CD4-positive, alpha-beta T cell treated with Interleukin-6 for 4 hours (primary cell): ENCODE data around the gene FAM228B.
"Not testable (repeated sequence)": the region's sequence is repeated elsewhere in the genome, so short reads cannot be mapped to it uniquely, and the experiment has no call there.

Experiments used
- DNase-seq: peaks from one replicate; pipeline ENCODE4 v3.0.0-alpha.2; 2020; ENCODE audit warnings: mixed read lengths

The FAM228B gene

DNA sequence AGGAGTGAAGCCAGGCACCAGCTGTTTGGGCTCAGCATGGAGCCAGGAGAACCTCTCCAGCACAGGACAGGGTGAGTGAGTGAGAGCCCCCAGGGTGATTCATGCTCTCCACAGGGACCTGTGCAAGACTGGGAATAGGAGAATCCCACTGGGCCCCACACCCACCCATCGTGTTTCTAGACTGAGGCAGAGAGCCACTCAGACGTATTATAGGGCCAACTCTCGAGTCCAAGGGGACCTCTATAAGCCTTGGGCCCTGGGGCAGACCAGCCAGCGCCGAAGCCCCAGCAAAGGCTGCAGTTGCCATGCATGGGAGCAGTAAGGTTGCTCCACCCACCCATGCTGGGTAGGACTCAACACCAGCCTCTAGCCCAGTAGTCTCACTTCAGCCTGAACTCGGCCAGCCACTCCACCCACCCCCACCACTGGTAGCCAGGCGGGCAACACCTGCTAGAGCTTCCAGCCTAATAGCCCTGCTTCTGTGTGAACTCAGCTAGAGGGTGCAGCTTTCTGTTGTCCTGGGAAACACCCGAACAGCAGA is 19.1 kb upstream of the FAM228B start:
- DNase-seq = no peak

DNA sequence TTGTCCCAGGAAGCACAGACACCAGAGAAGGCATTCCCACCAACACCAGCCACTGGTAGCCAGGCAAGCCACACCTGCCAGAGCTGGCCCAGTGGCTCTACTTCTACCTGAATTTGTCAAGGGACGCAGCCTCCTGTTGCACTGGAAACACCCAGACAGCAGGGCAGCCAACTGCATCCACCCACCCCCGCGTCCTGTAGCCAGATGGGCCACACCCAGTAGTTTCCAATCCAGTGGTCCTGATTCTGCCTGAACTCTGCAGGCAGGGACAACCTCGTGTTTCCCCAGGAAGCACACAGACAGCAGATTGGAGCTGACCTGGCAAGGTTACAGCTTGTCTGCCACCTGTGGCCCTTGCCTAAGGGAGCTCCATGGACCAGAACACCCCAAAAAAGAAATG is 18.4 kb upstream of the FAM228B start:
- no peak for DNase-seq

DNA sequence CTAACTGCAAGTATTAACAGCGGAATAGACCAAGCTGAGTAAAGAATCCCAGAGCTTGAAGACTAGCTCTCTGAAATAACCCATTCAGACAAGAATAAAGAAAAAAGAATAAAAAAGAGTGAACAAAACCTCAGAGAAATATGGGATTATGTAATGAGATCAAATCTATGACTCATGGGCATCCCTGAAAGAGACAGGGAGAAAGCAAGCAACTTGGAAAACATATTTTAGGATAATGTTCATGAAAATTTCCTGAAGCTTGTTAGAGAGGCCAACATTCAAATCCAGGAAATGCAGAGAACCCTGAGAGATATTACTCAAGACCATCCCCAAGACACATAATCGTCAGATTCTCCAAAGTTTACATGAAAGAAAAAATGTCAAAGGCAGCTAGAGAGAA is 17.5 kb upstream of the FAM228B start:
- no peak for DNase-seq

DNA sequence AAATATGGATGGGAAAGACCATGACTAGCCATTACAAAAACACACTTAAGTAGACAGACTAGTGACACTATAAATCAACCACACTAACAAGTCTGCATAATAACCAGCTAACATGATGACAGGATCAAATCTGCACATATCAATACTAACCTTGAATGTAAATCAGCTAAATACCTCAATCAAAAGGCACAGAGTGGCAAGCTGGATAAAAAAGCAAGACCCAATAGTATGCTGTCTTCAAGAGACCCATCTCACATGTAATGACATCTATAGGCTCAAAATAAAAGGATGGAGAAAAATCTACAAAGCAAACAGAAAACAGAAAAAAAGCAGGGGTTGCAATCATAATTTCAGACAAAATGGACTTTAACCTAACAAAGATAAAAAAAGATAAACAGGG is 16.5 kb upstream of the FAM228B start:
- DNase-seq = no peak

DNA sequence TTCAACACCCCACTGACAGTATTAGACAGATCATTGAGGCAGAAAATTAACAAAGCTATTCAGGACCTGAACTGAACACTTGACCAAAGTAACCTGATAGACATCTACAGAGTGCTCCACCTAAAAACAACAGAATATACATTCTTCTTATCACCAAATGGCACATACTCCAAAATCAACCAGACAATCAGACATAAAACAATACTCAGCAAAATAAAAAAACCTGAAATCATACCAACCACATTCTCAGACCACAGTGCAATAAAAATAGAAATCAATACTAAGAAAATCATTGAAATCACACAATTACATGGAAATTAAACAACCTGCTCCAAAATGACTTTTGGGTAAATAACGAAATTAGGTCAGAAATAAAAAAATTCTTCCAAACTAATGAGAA is 15.9 kb upstream of the FAM228B start:
- DNase-seq = no peak

DNA sequence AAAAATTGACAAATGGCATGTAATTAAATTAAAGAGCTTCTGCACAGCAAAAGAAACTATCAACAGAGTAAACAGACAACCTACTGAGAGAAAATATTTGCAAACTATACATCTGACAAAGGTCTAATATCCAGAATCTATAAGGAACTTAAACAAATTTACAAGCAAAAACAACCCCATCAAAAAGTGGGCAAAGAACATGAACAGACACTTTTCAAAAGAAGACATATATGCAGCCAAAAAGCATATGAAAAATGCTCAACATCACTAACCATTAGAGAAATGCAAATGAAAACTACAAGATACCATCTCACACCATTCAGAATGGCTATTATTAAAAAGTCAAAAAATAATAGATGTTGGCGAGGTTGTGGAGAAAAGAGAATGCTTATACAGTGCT is 13.8 kb upstream of the FAM228B start:
- DNase-seq = not testable (repeated sequence)

DNA sequence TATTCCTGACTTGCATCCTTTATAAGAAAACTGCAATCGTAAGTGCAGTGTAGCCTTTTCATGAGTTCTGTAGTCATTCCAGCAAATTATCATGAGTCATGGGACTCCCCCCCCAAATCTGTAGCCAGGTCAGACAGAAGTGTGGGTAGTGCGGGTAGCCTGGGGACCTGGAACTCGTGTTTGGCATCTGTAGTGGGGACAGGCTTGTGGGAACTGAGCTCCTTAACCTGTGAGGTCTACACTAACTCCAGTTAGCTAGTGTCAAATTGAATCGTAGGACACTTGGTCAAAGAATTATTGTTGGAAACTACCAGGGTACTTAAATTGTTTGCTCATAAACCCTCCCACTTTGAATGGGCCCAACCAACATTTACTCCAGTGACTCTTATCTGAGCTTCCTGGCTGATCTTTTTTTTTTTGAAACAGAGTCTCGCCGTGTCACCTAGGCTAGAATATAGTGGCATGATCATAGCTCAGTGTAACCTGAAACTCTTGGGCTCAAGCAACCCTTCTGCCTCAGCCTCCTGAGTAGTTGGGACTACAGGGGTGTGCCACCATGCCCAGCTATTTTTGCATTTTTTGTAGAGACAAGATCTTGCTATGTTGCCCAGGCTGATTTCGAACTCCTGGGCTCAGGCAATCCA is 12.5 kb upstream of the FAM228B start:
- no peak for DNase-seq

DNA sequence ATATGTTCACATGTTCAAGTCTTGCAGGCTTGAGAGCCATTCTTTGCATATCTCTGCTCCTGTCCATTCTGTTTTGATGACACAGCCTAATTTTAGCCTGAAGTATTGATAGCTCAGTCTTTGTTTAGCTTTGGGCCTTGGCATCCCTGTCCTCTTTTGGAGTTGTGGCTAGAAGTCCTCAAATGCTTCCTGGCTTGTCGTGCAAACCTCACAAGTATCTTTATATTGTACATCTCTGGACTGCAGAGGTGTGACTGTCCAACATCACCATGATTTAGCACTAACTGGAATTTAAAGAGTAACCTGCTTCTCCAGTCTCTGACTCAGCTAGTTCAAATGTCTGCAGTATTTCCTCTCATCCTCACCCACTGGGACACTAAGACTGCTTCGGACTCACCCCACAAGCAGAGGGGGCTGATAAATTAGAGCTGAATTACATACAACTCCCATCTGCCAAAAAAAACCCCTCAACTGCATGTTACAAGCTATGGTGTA is 11.8 kb upstream of the FAM228B start:
- no peak for DNase-seq

DNA sequence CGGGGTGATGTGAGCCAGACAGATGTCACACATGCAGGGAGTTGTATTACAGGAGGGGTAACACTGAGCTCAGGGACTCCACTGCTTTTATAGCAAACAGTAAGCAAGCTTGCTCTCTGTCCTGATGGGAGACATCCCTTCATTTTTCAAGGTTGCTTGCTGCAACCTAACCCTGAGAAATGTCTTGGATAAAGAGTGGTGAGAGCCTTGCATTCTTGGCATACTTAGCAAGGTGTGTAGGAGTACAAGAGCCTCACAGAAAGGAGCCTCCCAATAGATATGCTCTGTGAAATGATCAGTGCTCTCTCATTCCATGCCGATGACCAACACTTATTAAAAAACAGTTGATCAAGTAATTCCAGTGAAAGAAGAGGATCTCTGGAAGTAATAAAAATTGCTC is 8.2 kb upstream of the FAM228B start:
- no peak for DNase-seq

DNA sequence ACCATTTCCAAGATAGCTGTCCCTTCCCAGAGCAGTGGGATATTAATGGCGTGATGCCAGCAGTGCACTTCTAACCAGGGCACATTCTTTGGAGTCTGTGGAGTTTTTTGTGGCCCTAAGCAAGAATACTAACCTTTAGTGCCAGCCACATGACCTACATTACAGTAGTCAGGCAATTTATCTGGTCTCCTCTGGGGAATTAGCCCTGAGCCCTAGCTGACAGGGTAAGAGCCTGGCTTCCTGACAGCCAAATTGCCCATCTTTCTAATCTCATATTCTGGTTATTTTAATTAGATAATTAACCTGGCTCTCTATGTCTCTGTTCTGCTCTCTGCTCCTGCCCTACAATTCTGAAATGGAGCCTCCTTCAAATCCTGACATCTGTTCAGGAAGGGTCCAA is 5.4 kb upstream of the FAM228B start:
- DNase-seq = no peak

DNA sequence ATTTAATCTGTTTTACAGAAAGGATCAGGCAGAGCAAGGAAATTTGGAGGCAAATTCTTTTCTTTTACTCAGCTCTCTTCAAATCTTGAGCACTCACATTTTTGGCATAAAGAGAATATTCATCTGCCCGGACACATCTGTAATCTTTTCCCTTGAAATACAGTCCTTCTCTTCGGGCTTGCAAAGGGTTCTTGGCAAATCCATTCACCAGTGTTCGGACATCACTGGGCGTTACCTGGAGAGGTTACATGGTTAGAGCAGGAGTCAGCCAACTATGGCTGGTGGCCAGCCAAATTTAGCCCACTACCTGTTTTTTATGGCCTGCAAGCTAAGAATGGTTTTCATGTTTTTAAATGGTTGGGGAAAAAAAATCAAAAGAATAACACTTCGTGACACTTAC is 2.2 kb upstream of the FAM228B start:
- no peak for DNase-seq

DNA sequence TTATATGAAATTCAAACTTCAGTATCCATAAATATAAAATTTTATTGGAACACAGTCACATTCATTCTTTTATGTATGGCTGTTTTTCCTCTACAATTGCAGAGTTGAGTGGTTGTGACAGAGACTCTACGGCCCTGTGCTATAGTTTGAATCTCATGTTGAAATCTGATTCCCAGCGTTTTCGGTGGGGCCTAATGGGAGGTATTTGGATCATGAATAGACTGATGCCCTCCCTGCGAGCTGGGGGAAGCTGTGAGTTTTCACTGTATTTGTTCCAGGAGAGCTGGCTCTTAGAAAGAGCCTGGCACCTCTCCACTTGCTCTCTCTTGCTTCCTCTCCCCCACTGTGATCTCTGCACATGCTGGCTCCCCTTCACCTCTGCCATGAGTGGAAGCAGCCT is 1.8 kb upstream of the FAM228B start:
- DNase-seq = no peak

DNA sequence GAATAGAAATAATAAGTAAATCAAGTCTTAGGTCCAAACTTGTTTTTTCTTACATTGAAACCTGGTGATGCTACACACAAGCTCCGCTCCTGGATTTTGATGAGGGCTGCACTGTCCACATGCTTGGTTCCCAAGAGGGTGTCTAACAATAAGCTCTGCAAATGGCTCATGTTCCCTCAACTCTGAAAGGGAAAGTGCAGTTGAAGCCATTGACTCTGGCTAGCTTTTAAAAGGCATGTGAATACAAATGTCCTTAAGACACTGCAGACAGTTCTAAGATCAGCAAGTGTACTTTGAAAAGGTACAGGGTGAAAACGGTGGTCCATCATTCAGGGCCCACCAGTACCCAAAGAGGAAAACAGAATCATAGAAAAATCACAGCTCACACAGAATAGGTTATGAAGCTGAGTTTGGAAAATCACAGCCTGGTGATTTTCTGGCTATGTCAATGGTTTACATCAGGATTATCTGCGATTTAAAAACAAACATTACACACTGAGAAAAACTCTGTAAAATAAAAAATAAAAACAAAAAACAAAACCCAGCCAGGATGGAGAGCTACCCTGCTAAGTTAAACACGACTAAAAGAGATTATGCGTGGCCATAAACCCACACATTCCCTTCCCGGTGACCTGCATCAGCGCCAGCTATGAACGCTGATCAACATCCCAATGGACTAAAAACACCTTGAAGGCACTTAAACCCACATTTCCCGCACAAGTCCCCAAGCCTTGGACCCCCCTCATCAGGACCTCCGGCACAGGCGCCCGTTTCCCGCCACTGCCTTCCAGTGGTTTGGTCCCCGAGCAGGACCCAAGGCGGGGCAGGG is 689 bp upstream of the FAM228B start:
- no peak for DNase-seq

DNA sequence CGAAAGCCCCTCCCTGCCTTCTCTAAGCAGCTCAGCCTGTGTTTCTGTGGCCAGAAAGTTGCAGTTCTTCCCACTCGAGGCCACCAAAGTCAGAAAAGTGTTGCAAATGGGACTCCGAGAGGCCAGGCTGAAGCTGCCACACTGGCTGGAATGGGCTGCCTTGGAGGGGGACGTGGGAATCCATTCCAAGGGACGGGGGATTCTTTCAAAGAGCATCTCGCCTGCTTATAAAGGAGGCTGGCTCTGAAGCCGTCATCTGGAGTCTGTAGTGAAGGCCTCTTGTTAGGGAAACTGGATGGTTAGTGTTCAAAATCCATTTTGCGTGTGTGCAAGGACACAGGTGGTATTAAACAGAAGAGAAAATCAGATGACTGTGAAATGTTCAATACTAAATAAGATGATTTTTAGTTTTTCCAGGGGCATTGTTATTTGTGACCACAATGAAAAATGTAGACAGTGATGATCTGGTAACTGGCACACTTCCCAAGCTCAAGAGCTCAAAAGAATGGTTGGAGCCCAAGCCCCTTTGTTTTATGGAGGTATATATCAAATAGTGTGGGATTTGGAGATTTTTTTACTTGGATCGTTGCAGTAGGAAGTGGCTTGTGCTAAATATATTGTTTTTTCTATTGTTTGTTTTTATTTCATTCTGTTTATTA is 782 bp downstream of the FAM228B start:
- no peak for DNase-seq

DNA sequence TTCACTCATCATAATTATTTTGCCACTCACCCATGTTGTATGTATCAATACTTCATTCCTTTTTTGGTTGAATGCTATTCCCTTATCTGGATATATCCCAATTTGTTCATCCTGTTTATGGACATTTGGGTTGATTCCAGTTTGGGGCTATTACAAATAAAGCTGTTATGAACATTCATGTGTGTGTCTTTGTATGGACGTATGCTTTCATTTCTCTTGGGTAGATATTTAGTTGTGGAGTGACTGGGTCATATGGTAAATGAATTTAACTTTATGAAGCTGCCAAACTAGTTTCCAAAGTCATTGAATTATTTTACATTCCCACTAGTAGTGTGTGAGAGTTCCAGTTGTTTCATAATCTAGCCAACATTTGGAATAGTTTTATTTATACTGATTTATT is 2.7 kb downstream of the FAM228B start:
- no peak for DNase-seq

DNA sequence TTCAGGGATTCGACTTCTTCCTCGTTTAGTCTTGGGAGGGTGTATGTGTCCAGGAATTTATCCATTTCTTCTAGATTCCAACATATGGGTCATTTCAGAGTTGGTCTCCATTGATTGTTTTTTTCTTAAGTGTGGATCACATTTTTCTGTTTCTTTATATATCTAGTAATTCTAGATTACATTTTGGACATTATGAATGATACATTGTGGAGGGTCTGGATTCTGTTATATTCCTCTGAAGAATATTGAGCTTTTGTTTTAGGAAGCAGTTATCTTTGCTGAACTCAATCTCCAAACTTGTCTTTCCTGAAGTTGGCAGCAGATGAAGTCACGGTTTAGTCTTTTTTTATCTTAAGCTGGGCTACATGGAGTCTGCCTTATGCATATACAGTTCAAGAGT is 9.3 kb downstream of the FAM228B start:
- DNase-seq = no peak

DNA sequence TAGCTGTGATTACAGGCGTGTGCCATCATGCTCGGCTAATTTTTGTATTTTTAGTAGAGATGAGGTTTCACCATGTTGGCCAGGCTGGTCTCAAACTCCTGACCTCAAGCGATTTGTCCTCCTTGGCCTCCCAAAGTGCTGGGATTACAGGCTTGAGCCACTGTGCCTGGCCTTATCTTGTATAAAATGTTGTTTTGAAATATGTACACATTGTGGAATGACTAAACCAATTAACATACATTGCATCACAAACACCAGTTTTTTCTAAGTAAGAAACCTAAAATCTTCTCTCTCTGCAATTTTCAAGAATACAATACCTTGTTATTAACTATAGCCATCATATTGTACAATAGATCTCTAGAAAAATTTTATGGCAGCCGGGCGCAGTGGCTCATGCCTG is 17.0 kb downstream of the FAM228B start:
- not testable (repeated sequence) for DNase-seq

DNA sequence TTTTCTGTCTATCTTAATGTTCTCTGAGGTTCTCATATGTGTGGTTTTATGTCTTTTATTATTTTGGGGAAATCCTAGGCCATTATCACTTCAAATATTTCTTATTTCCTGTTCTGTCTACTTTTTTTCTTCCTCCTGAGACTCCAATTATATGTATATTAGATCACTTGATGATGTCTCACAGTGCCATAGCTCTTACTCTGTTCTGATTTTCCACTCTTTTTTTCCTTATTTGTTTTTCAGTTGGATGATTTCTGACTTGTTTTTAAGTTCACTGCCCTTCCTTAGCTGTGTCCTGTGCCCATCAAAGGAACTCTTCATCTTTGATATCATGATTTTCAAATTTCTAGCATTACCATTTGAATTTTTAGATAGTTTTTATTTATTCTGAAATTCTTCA is 24.1 kb downstream of the FAM228B start:
- no peak for DNase-seq

DNA sequence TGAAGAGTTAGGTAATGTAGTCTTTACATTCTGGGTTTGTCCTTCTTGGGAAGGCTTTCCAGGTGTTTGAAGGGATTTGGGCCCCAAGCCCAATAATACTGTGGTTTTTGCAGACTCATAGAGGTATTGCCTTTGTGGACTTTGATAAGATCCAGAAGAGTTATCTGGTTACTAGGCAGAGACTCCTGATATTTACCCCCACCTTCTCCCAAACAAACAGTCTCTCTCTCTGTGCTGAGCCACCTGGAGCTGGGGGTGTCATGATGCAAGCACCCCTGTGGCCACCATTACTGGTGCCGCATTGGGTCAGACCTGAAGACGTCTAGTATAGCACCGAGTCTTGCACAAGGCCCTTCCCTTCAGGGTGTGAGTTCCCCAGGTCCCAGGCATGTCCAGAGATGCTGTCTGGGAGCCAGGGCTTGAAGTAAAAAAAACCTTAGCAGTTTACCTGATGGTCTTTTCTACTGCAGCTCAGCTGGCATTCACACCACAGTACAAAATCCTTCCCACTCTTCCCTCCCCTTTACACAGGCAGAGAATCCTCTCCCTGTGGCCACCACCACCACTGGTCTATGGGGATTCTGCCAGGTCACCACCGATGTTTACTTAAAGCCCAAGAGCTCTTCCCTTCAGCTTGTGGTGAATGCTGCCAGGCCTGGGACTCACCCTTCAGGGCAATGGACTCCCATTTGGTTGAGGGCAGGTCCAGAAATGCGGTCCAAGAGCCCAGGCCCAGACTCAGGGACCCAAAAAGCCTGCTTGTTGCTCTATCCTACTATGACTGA is 29.3 kb downstream of the FAM228B start:
- DNase-seq = no peak

DNA sequence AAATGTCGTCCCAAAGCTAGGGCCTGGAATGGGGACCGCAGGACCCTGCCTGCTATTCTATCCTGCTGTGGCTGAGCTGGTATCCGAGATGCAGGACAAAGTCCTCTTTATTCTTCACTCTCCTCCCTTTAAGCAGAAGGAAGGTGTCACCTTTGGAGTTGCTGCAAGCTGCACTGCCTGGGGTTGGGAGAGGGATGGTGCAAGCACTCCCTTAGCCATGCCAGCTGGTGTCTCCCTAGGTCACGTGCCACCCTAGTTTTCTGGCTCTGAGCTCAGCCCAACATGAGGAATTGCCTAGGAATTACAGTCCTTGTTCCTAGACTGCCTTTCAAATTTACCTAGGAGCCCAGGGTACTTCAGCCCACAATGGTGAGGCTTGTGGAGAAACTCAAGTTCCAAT is 30.2 kb downstream of the FAM228B start:
- DNase-seq = no peak

DNA sequence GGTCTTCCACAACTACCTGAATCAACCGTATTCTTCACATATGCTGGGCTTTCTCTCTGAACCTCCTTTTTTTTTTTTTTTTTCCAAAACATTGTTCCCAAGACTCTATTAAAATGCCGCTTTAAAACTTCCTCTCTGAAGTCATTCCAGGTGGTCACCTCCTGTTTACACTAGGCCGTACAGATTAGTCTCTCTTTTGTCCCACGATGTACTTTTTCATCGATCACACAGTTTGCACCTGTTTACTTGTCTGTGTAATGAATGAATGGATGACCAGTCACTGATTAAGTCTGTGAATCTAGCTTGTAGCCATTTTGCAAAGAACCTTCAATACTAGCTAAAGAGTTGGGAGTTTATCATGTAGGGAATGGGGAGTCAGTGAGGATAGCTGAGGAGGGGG is 34.9 kb downstream of the FAM228B start:
- no peak for DNase-seq

DNA sequence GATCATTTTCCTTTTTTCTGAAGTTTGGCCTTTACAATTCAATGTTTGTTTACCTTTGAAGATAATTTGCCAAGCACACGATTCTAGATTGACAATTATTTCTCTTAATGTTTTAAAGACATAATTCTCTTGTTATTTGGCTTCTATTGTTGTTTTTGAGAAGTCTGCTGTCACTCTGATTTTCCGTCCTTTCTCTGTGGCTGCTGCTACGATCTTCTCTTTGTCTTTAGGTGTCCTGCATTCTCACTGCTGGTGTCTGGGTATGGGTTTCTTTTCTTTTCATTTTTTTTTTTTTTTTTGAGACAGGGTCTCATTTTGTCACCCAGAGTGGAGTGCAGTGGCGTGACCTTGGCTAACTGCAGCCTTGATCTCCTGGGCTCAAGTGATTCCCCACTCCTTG is 36.4 kb downstream of the FAM228B start:
- no peak for DNase-seq

DNA sequence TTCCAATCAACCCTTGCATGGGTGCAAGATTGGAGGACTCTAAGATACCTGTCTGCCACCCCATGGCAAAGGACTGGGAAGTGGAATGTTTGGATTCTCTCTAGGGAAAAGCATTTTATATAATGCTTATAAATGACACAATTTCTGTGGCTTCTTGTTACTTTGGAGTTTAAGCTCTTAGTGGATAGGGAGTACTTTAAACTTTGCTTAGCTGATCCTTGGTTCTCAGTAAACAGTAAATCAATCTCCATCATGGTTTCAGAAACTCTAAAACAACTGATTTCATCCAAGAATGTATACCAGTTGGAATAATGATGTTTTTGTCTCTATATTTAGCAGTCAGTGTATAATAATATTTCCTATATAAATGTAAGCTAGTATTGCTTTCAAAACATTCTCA is 37.5 kb downstream of the FAM228B start:
- DNase-seq = no peak
